ENCODE data around the gene NFYA.

Gene NFYA

GRCh38 chr6:41072836-41073202, at the start of gene NFYA:
NFYA (plus strand) TSS chr6:41072974; CDS start chr6:41079090, 6,116 bp downstream.
- no peak for DNase-seq

- DNase-seq, result no peak
These were observed 49.7 kb upstream of the NFYA start for GRCh38 chr6:41023114-41023513.

DNA sequence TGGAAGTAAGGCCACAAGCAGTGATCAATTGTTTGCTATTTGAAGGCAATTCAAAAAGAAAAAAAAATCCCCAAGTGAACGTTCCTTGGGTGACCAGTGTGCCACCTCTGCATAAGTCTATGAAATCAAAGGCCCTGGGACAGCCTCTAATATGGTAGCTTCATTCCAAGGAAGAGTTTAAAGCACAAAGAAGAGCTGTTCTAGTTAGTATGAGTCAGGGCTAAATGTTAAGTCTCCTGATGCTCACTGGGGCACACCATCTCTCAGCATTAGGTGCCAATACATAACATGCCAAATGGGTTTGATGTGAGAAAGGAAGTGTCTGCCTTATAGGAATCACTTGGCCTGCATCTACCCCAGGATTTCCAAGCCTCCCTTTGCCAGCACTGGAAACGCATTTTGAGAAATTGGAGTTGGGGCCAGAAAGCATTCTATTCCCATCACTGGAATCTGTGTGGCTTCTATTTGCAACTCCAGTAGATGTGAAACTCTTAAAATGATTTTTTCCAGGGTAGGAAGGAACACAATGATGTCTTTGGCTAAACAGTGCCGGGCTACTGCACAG, 46.7 kb upstream of the NFYA start:
- DNase-seq, result no peak

DNA sequence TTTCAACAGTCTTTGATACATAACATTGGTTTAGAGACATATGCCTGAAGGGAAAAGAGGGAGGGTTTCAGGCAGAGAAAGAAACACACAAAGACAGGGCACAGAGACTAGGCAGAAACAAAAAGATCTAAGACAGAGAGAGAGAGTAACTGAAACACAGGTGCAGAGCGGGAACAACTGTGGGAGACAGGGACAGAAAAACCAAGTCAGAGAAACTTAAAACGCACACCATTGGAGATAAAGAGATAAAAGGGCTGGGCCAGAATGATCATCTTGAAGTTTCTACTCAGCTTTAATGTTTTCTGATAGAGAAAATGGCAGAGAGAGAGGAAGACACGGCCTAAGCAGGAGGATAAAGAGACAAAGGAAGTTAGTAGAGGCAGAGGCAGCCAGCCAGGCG, 45.5 kb upstream of the NFYA start:
- DNase-seq, result no peak

DNA sequence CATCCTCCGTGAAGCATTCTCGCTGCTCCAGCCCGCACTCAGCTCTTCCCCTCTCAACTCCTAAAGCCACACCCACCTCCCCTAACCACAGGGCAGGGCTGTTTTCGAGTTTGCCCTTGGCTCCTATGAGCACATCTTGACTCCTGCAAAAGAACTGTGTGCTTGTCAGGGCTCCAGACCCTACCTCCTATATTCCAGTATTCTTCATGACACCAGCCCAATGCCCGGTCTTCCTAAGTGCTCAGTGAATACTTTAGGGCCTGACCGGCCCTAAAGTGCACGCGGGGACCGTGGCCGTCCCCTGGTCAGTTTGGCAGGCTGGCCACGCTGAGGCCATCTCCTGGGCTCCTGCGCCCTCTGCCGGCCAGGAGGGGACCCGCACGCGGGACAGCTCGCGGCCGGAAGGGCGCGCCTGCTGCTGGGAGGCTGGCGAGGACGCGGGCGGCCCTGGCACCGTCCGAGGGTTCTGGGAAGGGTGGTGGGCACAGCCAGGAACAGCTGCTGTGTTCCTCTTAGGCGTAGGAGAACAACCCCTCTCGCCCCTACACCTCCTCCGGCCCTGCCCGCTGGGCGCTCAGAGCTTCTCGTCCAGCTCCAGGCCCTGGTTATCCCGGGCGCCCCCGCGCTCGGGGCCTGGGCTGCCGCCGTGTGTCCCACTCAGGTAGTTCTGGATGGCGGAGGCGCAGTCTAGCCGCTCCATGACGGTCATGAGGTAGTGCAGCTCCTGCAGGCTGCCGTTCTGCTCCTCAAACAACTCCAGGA, 44.8 kb upstream of the NFYA start:
- peak; percentile 63 for DNase-seq

GRCh38 chr6:41028561-41029412, 44.0 kb upstream of the NFYA start:
- DNase-seq, result peak; percentile 57

DNA sequence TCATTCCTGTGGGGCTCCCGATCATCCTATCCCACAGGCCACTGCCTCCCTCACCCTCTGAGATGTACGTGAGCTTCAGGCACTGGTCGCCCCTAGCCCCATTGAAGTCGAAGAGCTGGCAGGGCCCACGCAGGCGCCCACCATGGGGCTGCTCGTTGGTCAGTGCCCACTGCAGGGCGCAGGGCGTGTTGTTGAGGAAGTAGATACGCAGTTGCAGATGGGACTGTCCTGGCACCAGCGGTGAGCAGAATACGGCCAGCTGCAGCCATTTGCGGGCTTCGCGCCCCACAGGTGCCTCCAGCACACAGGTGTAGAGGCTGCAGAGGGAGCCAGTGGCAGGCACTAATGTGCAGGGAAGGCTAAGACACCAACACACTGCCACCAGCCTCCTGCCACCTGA, 39.9 kb upstream of the NFYA start:
- DNase-seq, result no peak

DNA sequence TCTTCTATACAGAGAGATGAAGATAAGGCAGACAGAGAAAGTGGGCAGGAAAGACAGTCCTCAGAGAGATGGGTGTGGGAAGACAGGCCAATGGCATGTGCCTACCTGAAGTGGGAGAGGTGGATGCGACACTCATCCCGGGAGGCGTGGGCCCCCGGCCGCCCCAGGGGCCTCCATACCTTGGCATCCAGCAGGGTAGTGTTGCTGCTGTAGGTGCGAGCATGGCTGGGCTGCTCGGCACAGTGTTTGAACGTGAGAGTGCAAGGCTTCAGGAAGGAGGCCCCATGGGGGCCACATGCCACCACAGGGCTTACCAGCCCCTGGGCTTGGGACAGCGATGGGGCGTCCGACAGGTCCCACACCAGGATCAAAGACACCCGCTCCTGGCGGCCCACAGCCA, 39.0 kb upstream of the NFYA start:
- DNase-seq, result no peak

GRCh38 chr6:41036186-41036585, 36.6 kb upstream of the NFYA start:
- DNase-seq, result no peak

DNA sequence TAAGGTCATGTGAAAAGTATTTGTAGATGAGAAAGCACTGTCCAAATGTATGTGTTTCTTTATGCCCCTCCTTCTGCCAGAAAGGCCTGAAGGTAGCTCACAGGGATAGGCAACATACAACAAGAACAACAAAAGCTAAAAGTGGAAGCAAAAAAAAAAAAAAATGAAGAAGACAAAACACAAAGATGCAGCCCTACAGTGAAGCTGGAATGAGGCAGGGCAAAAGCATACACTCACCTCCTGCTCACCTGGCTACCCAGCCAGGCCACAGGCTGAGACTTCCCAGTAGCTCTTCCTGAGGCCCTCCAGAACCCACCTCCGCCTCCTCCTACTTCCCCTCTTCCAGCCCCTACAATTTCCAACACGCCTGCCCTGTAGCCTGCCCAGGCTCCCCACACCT, 36.2 kb upstream of the NFYA start:
- no peak for DNase-seq

DNA sequence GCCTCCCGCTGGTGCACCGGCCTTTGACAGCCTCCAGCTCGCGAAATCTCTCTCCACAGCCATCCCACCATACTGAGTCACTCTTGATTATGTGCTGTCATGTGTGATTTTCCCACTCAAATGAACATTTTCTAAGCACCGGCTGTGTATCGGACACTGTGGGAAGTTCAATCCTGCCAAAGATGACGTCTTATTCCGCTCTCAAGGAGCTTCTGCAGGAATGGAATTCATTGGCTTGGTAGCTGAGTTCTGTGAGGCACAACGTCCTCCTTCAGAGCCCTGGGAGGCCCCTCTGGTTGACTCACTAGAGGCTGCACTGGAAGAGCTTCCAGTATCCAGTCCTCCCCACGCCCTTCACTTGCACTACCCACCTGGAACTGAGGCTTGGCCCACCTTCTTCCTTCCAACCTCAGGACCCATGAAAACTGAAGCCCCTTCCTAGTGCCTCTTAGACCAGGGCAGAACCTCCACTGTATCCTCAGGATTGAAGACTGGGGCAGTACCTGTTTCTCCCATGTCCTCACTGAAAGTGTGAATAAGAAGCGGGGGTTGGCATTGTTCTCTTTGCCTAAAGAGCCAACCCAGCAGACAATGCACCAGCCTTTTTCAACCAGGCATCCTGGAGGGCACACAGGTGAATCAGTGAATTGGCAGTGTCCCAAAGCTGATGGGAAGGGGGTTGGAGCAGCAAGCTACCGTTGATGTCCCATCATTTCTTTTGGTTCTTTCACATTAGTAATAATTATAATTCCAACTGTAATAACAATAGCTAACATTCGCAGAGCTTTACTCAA, 35.5 kb upstream of the NFYA start:
- DNase-seq, result no peak

- no peak for DNase-seq
These were observed 34.6 kb upstream of the NFYA start for GRCh38 chr6:41038205-41038604.

GRCh38 chr6:41039060-41039998, 33.4 kb upstream of the NFYA start, which contains the start of gene UNC5CL:
UNC5CL (minus strand) TSS chr6:41039221; CDS start chr6:41035074, 4,147 bp downstream.
- peak; percentile 29 for DNase-seq

DNA sequence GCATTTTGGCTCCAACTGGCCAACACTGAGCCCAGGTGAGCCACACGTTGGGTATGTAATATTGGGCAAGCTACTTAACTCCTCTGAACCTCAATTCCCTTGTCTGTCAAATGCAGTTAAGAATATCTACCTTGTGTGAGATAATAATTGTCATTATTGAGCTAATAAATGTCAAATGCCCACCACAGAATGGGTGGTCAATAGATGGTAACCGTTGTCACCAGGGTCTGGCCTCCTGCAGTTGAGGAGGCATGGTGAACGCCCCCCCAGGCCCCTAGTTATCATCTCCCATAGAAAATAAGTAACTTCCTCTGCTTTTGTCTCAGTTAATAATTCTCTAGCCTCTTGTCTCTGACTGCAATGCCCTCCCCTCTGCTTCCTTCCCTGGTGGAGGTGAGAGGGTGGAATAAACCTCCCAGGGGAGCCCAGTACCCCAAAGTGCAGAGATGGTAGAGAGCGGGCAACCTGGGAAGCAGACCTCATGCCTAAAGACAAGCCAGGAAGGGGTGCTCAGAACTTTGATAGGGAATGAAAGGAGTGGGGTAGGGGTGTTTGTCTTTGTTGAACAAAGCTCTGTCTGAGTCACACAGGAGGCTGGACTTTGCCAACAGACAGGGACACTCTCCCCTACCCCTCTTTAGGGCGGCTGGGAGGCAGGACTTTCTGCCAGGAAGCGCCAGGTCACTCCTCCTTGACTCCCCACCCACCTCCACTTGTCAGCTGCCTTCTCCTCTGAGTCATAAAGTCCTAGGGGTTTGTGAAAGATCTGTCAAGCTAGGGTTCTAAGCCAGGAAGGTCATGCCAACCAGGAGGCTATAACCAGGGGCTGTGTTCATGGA, 32.5 kb upstream of the NFYA start:
- no peak for DNase-seq

DNA sequence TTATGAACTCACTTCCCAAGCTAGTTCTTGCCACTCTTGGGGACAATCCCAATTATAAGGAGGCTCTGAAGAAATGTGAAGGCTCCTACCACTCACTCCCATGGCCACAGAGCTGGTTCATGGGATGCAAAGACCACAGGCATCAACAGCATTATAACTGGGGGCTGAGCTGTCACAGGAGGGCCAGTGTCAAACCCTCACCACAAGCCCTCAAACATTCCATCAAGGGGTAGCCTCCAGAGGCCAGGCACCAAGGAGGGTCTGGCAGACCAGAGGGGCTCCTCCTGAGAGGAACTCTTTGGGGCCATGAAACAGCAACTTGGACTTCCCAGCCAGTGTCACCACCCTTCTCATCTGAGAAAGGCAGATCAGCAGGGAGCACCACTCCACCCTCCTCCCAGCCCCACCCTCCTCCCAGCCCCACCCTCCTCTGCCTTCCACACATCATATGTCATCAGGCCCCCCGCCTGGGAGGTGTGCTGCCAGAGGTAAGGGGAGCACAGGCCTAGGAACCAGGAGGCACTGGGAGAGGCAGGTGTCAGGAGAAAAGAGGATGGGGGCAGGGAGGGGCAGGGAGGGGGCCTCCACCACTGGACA, 31.7 kb upstream of the NFYA start:
- DNase-seq, result no peak

- DNase-seq, result no peak
These were observed 30.3 kb upstream of the NFYA start, which contains the start of gene TSPO2 for GRCh38 chr6:41042226-41043055. TSPO2 (plus strand) TSS chr6:41042467; CDS start chr6:41042986, 519 bp downstream.

DNA sequence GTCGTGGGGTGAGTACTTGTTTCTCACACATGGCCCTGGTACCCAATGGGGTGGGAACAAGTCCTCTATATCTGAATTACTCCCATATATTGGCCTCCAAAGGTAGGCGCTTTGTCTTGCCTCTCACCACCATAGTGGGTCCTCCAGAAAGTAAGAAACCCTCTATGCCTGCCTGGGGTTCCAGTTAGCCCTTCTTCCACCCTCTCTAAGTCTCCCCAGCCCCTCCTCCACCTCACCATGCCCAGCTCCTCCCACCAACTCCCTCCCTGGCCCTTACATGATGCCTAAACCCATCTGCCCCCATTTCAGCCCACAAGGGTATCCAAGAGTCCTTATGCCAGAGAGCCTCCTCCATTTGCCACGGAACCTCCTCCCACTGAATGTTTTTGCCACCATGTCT, 29.6 kb upstream of the NFYA start:
- DNase-seq, result no peak

DNA sequence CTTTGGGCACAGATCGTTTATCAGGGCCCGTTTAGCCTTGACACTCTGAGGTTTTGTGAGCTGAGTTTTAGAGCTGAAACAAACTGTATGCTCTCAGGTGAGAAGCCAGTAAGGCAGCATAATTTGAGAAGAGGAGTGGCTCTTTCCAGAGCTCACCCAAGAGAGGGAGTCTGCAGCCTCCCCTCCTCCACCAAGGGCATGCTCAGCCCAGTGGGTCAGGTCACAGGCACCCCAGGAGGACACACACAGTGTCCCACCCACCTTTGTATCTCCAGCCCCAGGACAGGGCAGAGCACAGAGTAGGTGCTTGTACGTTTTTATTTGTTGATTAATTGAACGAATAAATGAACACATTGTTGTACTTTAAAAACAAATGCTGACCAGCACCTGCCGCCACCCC, 27.1 kb upstream of the NFYA start:
- no peak for DNase-seq

GRCh38 chr6:41046084-41046483, 26.7 kb upstream of the NFYA start:
- no peak for DNase-seq
